BJ (cell line): Measurements from ENCODE around the gene RALY. TPM values are rescaled to one million over a fixed set of nuclear protein-coding genes. Genes with fewer than 3 reads are reported as not detected.

Experiments
- CTCF ChIA-PET: fragments of 350-600 bp; formaldehyde crosslinking; extraction: SDS; loops from one replicate; lab custom pipeline; 2021; ENCODE audit warnings: antibody characterized with exemption, inconsistent platforms; lab: Yijun Ruan, JAX
- POLR2A ChIA-PET: fragments of 300-600 bp; sonication (Branson Sonifier 250); formaldehyde crosslinking; extraction: SDS; loops from one replicate; lab custom pipeline; 2021; ENCODE audit warnings: antibody characterized with exemption; lab: Charles Lee
- DNase-seq: peaks from one replicate; pipeline ENCODE4 v3.0.0-alpha.2; 2011; ENCODE audit warnings: low read depth
- H3K27me3 ChIP-seq: 2 replicates; pipeline ENCODE4 v1.6.0; 2011; ENCODE audit warnings: low read length; ENCODE audit not compliant: control insufficient read depth, insufficient read depth
- H3K36me3 ChIP-seq: 2 replicates; pipeline ENCODE4 v1.5.1; 2011; ENCODE audit warnings: low read length; ENCODE audit not compliant: control insufficient read depth, insufficient read depth
- H3K4me3 ChIP-seq: 2 replicates; pipeline ENCODE4 v1.5.1; 2011; ENCODE audit warnings: low read depth, mild to moderate bottlenecking, control low read depth, low read length
- polyA plus RNA-seq: library from polyadenylated mRNA; depleted of rRNA; stranded (reverse); fragments of >200 nt; gene quantifications from 2 replicates; pipeline ENCODE4 v1.2.3, GENCODE V29; 2011
- TF ChIP-seq, protein P1 (sequence below): IDR thresholded peaks from 2 replicates; pipeline ENCODE4 v1.5.1; 2011; ENCODE audit warnings: low read depth, mild to moderate bottlenecking, control low read depth, inconsistent platforms, low read length, moderate library complexity; ENCODE audit not compliant: insufficient read depth

RALY gene
- polyA plus RNA-seq, 1 experiment, result 144 TPM

DNA sequence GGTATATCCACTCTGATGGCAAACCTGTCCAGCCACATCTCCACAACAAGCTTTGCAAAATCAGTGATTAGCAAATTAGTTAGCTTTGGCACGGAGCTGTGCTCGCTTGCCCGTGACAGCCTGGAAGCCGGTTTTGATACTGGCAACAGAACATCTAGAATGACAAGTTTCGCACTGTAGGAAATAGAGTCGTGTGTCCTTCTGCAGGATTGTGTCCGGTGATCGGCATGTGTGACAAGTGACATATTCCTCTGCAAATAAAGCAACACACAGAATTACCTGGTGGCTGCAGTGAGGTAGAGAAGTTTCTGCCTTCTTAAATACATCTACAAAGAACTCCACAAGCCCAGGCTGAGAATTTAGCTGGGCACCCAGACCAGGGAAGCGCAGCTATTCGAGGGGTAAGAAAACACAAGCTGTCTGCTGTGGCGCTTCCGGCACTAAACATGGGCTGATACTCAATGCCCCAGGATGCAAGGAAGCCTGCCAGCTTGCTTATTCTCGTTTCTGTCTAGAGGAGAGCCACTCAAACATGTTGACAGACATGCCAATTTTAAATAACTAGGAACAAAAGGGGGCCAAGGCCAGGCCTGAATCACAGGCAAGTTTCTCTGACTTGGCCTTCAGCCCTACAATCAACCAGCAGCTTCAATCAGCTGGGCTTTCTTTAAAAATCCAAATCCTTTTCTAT is 96.1 kb downstream of the RALY start:
- no peak for DNase-seq
- no peaks in the 10 kb centered on the region for H3K27me3 ChIP-seq
- TF ChIP-seq, protein P1, sequence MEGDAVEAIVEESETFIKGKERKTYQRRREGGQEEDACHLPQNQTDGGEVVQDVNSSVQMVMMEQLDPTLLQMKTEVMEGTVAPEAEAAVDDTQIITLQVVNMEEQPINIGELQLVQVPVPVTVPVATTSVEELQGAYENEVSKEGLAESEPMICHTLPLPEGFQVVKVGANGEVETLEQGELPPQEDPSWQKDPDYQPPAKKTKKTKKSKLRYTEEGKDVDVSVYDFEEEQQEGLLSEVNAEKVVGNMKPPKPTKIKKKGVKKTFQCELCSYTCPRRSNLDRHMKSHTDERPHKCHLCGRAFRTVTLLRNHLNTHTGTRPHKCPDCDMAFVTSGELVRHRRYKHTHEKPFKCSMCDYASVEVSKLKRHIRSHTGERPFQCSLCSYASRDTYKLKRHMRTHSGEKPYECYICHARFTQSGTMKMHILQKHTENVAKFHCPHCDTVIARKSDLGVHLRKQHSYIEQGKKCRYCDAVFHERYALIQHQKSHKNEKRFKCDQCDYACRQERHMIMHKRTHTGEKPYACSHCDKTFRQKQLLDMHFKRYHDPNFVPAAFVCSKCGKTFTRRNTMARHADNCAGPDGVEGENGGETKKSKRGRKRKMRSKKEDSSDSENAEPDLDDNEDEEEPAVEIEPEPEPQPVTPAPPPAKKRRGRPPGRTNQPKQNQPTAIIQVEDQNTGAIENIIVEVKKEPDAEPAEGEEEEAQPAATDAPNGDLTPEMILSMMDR, result no peak
- CTCF ChIA-PET, result no interaction called here
- POLR2A ChIA-PET, result no interaction called here
- H3K36me3 ChIP-seq, result peaks cover 32% of the 10 kb centered on the region
- no peak overlapping the region for H3K4me3 ChIP-seq

- POLR2A ChIA-PET, result no interaction called here
- no peak for DNase-seq
- Histone ChIP-seq H3K36me3 (peaks cover 32% of the 10 kb centered on the region), H3K27me3 (no peaks in the 10 kb centered on the region), H3K4me3 (no peak overlapping the region)
- TF ChIP-seq, protein P1, result no peak
- CTCF ChIA-PET, result no interaction called here
These were observed 96.9 kb downstream of the RALY start for GRCh38 chr20:34090645-34091044.

DNA sequence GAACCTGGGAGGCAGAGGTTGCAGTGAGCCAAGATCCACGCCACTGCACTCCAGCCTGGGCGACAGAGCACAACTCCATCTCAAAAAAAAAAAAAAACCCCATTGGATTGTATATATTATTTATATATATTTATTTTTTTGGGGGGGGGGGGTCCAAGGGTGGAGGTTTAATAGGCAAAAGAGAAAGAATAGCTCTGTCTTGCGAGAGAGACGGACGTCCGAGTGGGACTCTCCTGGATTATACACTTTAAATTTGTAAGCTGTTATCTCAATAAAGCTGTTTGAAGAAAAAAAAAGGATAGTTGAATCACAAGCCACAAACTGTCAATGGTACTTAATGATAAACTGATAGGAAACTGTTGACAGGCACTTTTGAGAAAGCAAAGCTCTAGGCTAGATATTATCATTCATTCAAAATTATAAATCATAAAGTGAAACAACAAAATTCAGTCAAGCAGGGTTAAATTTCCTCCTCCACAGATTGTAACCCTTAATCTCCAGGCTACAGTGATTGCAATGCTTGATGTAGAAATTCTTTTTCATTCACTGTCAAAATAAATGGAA is 98.0 kb downstream of the RALY start:
- TF ChIP-seq, protein P1, result no peak
- ChIA-PET CTCF (interaction anchor here (2.2 kb wide), 1 partner anchor 9 kb away, joined by 8 read pairs; no protein-coding TSS in a partner anchor), POLR2A (interaction anchor here (0.7 kb wide), 1 partner anchor 189 kb away, joined by 36 read pairs; no protein-coding TSS in a partner anchor)
- no peak for DNase-seq
- peaks cover 40% of the 10 kb centered on the region for H3K36me3 ChIP-seq
- no peaks in the 10 kb centered on the region for H3K27me3 ChIP-seq
- no peak overlapping the region for H3K4me3 ChIP-seq

- Histone ChIP-seq H3K27me3 (no peaks in the 10 kb centered on the region), H3K4me3 (no peak overlapping the region), H3K36me3 (peaks cover 38% of the 10 kb centered on the region)
- ChIA-PET CTCF (interaction anchor here (2.2 to 3.2 kb wide), 2 partner anchors 11 to 231 kb away, joined by 8 to 9 read pairs; no protein-coding TSS in a partner anchor), POLR2A (no interaction called here)
- DNase-seq, result no peak
- TF ChIP-seq, protein P1, result no peak
These were observed 100.2 kb downstream of the RALY start for GRCh38 chr20:34093895-34094294.

- ChIA-PET CTCF (interaction anchor here (1.6 kb wide), 1 partner anchor 12 kb away, joined by 5 read pairs; no protein-coding TSS in a partner anchor), POLR2A (no interaction called here)
- DNase-seq, result no peak
- peaks cover 27% of the 10 kb centered on the region for H3K36me3 ChIP-seq
- no peaks in the 10 kb centered on the region for H3K27me3 ChIP-seq
- H3K4me3 ChIP-seq, result no peak overlapping the region
- TF ChIP-seq, protein P1, result no peak
These were observed 102.1 kb downstream of the RALY start for GRCh38 chr20:34095825-34096224.
